ENCODE data around the gene IFTAP. TPM values are rescaled to one million over a fixed set of nuclear protein-coding genes. Genes with fewer than 3 reads are reported as not detected.

IFTAP gene
- total and polyA plus RNA-seq, 10 donors = 5.8 to 15.7 (median 10.2) TPM

DNA sequence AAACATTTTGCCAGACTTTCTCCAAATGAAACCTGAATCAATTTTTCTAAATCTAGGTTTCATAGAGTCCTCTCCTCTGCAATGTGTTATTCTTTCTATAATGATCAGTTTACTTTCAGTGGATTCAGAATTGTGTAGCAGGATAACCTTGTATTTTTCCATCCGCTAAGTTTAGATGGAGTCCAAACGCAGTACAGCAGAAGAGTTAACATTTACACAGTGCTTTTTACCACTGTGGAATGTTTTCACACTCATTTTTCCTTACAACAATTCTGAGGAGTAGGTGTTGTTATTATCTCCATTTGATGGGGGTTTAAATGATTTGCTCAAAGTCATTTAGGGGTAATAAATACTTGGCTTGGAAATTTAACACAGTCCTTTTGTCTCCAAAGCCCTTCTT lies 16.9 kb upstream of the IFTAP start:
- intact Hi-C loops (cut with DNase I; ENCODE audit: low total_unique reads) = no loop called here
- peaks cover 0 to 23% (median 2%) of the 10 kb centered on the region in 6 donors for H3K36me3 ChIP-seq
- H3K4me1 ChIP-seq = no peaks in the 10 kb centered on the region
- no peak for DNase-seq
- TF ChIP-seq POLR2A (IDR thresholded peaks at IDR 0.05) (no peak), POLR2AphosphoS5 (IDR thresholded peaks at IDR 0.05) (no peak)
- TF ChIP-seq, protein P1, sequence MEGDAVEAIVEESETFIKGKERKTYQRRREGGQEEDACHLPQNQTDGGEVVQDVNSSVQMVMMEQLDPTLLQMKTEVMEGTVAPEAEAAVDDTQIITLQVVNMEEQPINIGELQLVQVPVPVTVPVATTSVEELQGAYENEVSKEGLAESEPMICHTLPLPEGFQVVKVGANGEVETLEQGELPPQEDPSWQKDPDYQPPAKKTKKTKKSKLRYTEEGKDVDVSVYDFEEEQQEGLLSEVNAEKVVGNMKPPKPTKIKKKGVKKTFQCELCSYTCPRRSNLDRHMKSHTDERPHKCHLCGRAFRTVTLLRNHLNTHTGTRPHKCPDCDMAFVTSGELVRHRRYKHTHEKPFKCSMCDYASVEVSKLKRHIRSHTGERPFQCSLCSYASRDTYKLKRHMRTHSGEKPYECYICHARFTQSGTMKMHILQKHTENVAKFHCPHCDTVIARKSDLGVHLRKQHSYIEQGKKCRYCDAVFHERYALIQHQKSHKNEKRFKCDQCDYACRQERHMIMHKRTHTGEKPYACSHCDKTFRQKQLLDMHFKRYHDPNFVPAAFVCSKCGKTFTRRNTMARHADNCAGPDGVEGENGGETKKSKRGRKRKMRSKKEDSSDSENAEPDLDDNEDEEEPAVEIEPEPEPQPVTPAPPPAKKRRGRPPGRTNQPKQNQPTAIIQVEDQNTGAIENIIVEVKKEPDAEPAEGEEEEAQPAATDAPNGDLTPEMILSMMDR (IDR thresholded peaks at IDR 0.05 in 8 of 11, conservative IDR thresholded peaks at IDR 0.05 in 3 of 11) = no peak
- H3K27ac ChIP-seq = no peak overlapping the region
- peaks cover 0 to 9% (median 0%) of the 10 kb centered on the region in 7 donors for H3K27me3 ChIP-seq (replicated peaks in 1 of 7)
- H3K9me3 ChIP-seq = peaks cover 0 to 15% (median 7%) of the 10 kb centered on the region in 8 donors
- no peak overlapping the region for H3K4me3 ChIP-seq
- WGBS, 5 donors = 81 to 93% (median 89%) methylated on average over 2 of the region's 2 CpGs

DNA sequence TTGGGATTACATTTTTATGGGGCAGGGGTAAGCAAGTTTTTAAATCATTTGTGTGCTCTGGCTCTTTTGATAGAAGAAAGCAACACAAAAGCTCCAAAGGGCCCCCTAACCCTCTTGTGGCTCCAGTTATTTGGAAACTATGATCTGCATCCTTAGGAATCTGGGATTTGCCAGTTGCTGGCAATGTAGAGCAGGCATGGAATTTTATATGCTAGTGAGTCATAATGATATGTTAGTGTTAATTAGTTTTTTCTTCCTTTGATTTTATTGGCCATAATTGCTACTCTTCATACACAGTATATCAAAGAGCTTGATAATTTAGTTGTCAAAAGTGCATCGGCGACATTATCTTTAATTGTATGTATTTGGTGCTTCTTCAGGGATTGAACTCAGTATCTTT lies 16.4 kb upstream of the IFTAP start:
- Histone ChIP-seq H3K36me3 (peaks cover 0 to 23% (median 2%) of the 10 kb centered on the region in 6 donors), H3K27ac (no peak overlapping the region)
- DNase-seq = no peak

DNA sequence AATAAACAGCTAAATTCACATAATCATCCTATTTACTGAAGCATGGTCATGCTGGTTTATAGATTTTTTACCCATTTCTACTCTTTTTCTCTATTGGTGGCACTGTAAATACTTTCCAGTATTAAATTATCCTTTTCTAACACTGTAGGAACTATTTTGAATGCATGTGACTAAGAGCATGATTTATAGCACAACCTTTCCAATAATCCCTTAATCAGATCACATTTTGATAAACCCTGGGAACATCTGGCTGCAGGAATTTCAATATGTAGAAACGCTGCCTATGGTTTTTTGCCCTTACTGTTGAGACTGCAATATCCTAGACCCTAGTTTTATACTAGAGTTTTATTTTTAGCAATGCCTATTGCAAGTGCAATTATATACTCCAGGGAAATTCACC lies 15.8 kb upstream of the IFTAP start:
- Histone ChIP-seq H3K36me3 (peaks cover 0 to 21% (median 2%) of the 10 kb centered on the region in 6 donors), H3K9me3 (peaks cover 0 to 17% (median 7%) of the 10 kb centered on the region in 8 donors), H3K27ac (no peak overlapping the region), H3K27me3 (replicated peaks in 1 of 7) (peaks cover 0 to 9% (median 0%) of the 10 kb centered on the region in 7 donors), H3K4me3 (no peak overlapping the region), H3K4me1 (no peaks in the 10 kb centered on the region)
- intact Hi-C loops (cut with DNase I; ENCODE audit: low total_unique reads) = no loop called here
- TF ChIP-seq POLR2A (IDR thresholded peaks at IDR 0.05) (no peak), POLR2AphosphoS5 (IDR thresholded peaks at IDR 0.05) (no peak)
- TF ChIP-seq, protein P1 (IDR thresholded peaks at IDR 0.05 in 8 of 11, conservative IDR thresholded peaks at IDR 0.05 in 3 of 11) = no peak
- 71 to 93% (median 82%) methylated on average over 1 of the region's 1 CpG for WGBS, 5 donors
- no peak for DNase-seq

More for the DNA sequence above, 16.4 kb upstream of the IFTAP start:
- TF ChIP-seq POLR2A (IDR thresholded peaks at IDR 0.05) = no peak
- TF ChIP-seq, protein P1 (IDR thresholded peaks at IDR 0.05 in 8 of 11, conservative IDR thresholded peaks at IDR 0.05 in 3 of 11) = no peak
- TF ChIP-seq POLR2AphosphoS5 (IDR thresholded peaks at IDR 0.05) = no peak
- H3K4me3 ChIP-seq = no peak overlapping the region
- peaks cover 0 to 17% (median 7%) of the 10 kb centered on the region in 8 donors for H3K9me3 ChIP-seq
- intact Hi-C loops (cut with DNase I; ENCODE audit: low total_unique reads) = no loop called here
- H3K27me3 ChIP-seq (replicated peaks in 1 of 7) = peaks cover 0 to 9% (median 0%) of the 10 kb centered on the region in 7 donors
- no peaks in the 10 kb centered on the region for H3K4me1 ChIP-seq
- 91 to 97% (median 92%) methylated on average over 2 of the region's 2 CpGs for WGBS, 5 donors

DNA sequence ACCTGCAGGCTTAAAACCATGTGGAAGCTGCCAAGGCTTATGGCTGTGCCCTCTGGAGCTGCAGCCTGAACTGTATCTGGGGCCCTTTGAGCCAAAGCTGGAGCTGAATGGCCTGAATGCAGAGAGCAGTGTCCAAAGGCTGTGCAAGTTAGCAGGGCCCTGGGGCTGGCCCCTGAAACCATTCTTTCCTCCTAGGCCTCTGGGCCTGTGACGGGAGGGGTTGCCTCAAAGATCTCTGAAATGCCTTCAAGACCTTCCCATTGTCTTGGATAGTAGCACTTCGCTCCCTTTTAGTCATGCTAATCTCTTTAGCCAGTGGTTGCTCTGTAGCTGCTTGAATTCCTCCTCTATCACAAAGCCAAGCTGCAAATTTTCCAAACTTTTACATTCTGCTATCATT lies 12.8 kb upstream of the IFTAP start:
- Histone ChIP-seq H3K4me3 (no peak overlapping the region), H3K36me3 (no peaks in the 10 kb centered on the region), H3K4me1 (no peaks in the 10 kb centered on the region), H3K9me3 (peaks cover 0 to 17% (median 7%) of the 10 kb centered on the region in 8 donors), H3K27ac (no peak overlapping the region), H3K27me3 (replicated peaks in 1 of 7) (no peaks in the 10 kb centered on the region)
- 56 to 95% (median 86%) methylated on average over 2 of the region's 2 CpGs for WGBS, 5 donors
- DNase-seq = no peak
- no peak for TF ChIP-seq POLR2A (IDR thresholded peaks at IDR 0.05)
- TF ChIP-seq POLR2AphosphoS5 (IDR thresholded peaks at IDR 0.05) = no peak
- intact Hi-C loops (cut with DNase I; ENCODE audit: low total_unique reads) = no loop called here

Measured in spleen (tissue), 11 donors.